Thymus (tissue), 14 donors: Measurements from ENCODE around the gene CLCNKA. TPM values are rescaled to one million over a fixed set of nuclear protein-coding genes. Genes with fewer than 3 reads are reported as not detected.
"Not testable (repeated sequence)": the region's sequence is repeated elsewhere in the genome, so short reads cannot be mapped to it uniquely, and the experiment has no call there.

Experiments
- DNase-seq, 9 donors: peaks; one replicate each; pipeline ENCODE4 v3.0.0-alpha.2; 2013; ENCODE audit warnings: low spot score in 9 of 9, low read depth in 6 of 9, missing footprints in 1 of 9
- H3K27ac ChIP-seq, 2 donors: one replicate each; pipeline ENCODE4 v1.5.1; 2013; ENCODE audit warnings: control low read depth in 1 of 2, low read depth in 1 of 2, low read length in 1 of 2, mild to moderate bottlenecking in 1 of 2, moderate library complexity in 1 of 2
- H3K27me3 ChIP-seq, 2 donors: one replicate each; pipeline ENCODE4 v1.5.1; 2013; ENCODE audit warnings: low read length in 1 of 2; ENCODE audit not compliant: control insufficient read depth in 2 of 2, insufficient read depth in 1 of 2
- H3K36me3 ChIP-seq, 2 donors: one replicate each; pipeline ENCODE4 v1.5.1; 2013; ENCODE audit warnings: low read length in 1 of 2, mild to moderate bottlenecking in 1 of 2, moderate library complexity in 1 of 2; ENCODE audit not compliant: control insufficient read depth in 2 of 2, insufficient read depth in 2 of 2
- H3K4me1 ChIP-seq, 2 donors: one replicate each; pipeline ENCODE4 v1.5.1; 2013; ENCODE audit warnings: low read length in 2 of 2; ENCODE audit not compliant: control insufficient read depth in 2 of 2, insufficient read depth in 2 of 2
- H3K4me3 ChIP-seq, 2 donors: one replicate each; pipeline ENCODE4 v1.5.1; 2013; ENCODE audit warnings: low read length in 2 of 2, control low read depth in 1 of 2, mild to moderate bottlenecking in 1 of 2
- H3K9me3 ChIP-seq, 2 donors: one replicate each; pipeline ENCODE4 v1.5.1; 2013; ENCODE audit warnings: low read length in 1 of 2, mild to moderate bottlenecking in 1 of 2; ENCODE audit not compliant: control insufficient read depth in 2 of 2, insufficient read depth in 1 of 2
- WGBS: extraction: QIAGEN DNeasy Blood & Tissue Kit; methylation state at CpG from one replicate; pipeline ENCODE4 v1.1.7; 2013; 5-methylcytosine and 5-hydroxymethylcytosine counted together
- long read RNA-seq, 10 donors: transcript quantifications; one replicate each; lab custom pipeline, GENCODE V29; 2026
- polyA plus RNA-seq: library from polyadenylated mRNA; stranded (reverse); fragments of 200-250 nt; gene quantifications from one replicate; pipeline ENCODE4 v1.2.3, GENCODE V29; 2013
- total RNA-seq: library from RNA; stranded (reverse); fragments of 120-200 nt; gene quantifications from one replicate; pipeline ENCODE4 v1.2.4, GENCODE V29; 2013
- donor health status: healthy.

CLCNKA gene
- total RNA-seq: under 0.01 TPM
- polyA plus RNA-seq: 0.30 TPM
- long read RNA-seq, donor 1: 0 reads
- long read RNA-seq, donor 2: 0 reads
- long read RNA-seq, donor 3: 0 reads
- long read RNA-seq, donor 4: 0 reads
- long read RNA-seq, donor 5: 0 reads
- long read RNA-seq, donor 6: 0 reads
- long read RNA-seq, donor 7: 0 reads
- long read RNA-seq, donor 8: 0 reads
- long read RNA-seq, donor 9: 0 reads
- long read RNA-seq, donor 10: 0 reads

GRCh38 chr1:16021681-16022080 is at the start of gene CLCNKA:
CLCNKA (plus strand) TSS chr1:16022036; CDS start chr1:16022620, 584 bp downstream.
- Histone ChIP-seq H3K27ac (no peak within 1 kb of the TSS), H3K36me3 (no peaks in the 10 kb centered on the region), H3K4me3 (no peak within 1 kb of the TSS), H3K4me1 (no peaks in the 10 kb centered on the region), H3K27me3 (peaks cover 0 to 35% of the 10 kb centered on the region in 2 donors), H3K9me3 (no peaks in the 10 kb centered on the region)
- DNase-seq: no peak
- WGBS: 78% methylated on average over 6 of the region's 6 CpGs

- DNase-seq: no peak
- peaks cover 6 to 12% of the 10 kb centered on the region in 2 donors for H3K4me1 ChIP-seq
- H3K4me3 ChIP-seq: no peak overlapping the region
- peaks cover 0 to 18% of the 10 kb centered on the region in 2 donors for H3K9me3 ChIP-seq
- H3K27me3 ChIP-seq: no peaks in the 10 kb centered on the region
- no peak overlapping the region for H3K27ac ChIP-seq
- H3K36me3 ChIP-seq: peaks cover 23 to 34% of the 10 kb centered on the region in 2 donors
- WGBS: 93% methylated on average over 1 of the region's 1 CpG
Observed at GRCh38 chr1:15972409-15972808, 49.4 kb upstream of the CLCNKA start.

GRCh38 chr1:15973772-15974171 is 48.1 kb upstream of the CLCNKA start:
- H3K36me3 ChIP-seq: peaks cover 20 to 32% of the 10 kb centered on the region in 2 donors
- no peak overlapping the region for H3K27ac ChIP-seq
- H3K4me3 ChIP-seq: no peak overlapping the region
- H3K27me3 ChIP-seq: no peaks in the 10 kb centered on the region
- H3K4me1 ChIP-seq: peaks cover 6 to 12% of the 10 kb centered on the region in 2 donors
- H3K9me3 ChIP-seq: peaks cover 0 to 18% of the 10 kb centered on the region in 2 donors
- DNase-seq: no peak
- 97% methylated on average over 4 of the region's 4 CpGs for WGBS

GRCh38 chr1:15974855-15975254 is 47.0 kb upstream of the CLCNKA start:
- peaks cover 6 to 12% of the 10 kb centered on the region in 2 donors for H3K4me1 ChIP-seq
- peaks cover 10 to 22% of the 10 kb centered on the region in 2 donors for H3K36me3 ChIP-seq
- no peak for DNase-seq
- H3K9me3 ChIP-seq: peaks cover 0 to 9% of the 10 kb centered on the region in 2 donors
- H3K4me3 ChIP-seq: peak overlapping the region; percentile 90 to 96
- no peaks in the 10 kb centered on the region for H3K27me3 ChIP-seq
- WGBS: 89% methylated on average over 9 of the region's 9 CpGs
- H3K27ac ChIP-seq: peak overlapping the region in 1 of 2 donors; percentile 32

- peak in 7 of 9 donors; percentile 26 to 69 (median 41) for DNase-seq
- WGBS: 2% methylated on average over 47 of the region's 47 CpGs
Observed at GRCh38 chr1:15975358-15975804, 46.5 kb upstream of the CLCNKA start.

GRCh38 chr1:15975805-15976680 is 45.8 kb upstream of the CLCNKA start, which contains the start of gene ZBTB17:
ZBTB17 (minus strand) TSS chr1:15976101; CDS start chr1:15948495, 27,606 bp downstream.
- H3K9me3 ChIP-seq: peaks cover 0 to 9% of the 10 kb centered on the region in 2 donors
- peaks cover 9 to 17% of the 10 kb centered on the region in 2 donors for H3K36me3 ChIP-seq
- H3K4me1 ChIP-seq: peaks cover 6 to 12% of the 10 kb centered on the region in 2 donors
- H3K27me3 ChIP-seq: no peaks in the 10 kb centered on the region
- WGBS: 9% methylated on average over 47 of the region's 47 CpGs
- DNase-seq: peak; percentile 80 to 97 (median 92)
- peak within 1 kb of the TSS; percentile 90 to 96 for H3K4me3 ChIP-seq
- H3K27ac ChIP-seq: peak within 1 kb of the TSS; percentile 84 to 91

More at GRCh38 chr1:15975358-15975804, 46.5 kb upstream of the CLCNKA start:
- Histone ChIP-seq H3K27me3 (no peaks in the 10 kb centered on the region), H3K27ac (peak overlapping the region; percentile 32 to 91), H3K9me3 (peaks cover 0 to 9% of the 10 kb centered on the region in 2 donors), H3K4me3 (peak overlapping the region; percentile 90 to 96), H3K4me1 (peaks cover 6 to 12% of the 10 kb centered on the region in 2 donors), H3K36me3 (peaks cover 9 to 20% of the 10 kb centered on the region in 2 donors)

GRCh38 chr1:15977947-15978346 is 43.9 kb upstream of the CLCNKA start:
- not testable (repeated sequence) for H3K27ac ChIP-seq, H3K27me3 ChIP-seq, DNase-seq, H3K4me3 ChIP-seq, H3K36me3 ChIP-seq, H3K9me3 ChIP-seq
- H3K4me1 ChIP-seq: peaks cover 6 to 12% of the 10 kb centered on the region in 2 donors
- WGBS: over 99% methylated on average over 4 of the region's 4 CpGs

GRCh38 chr1:15981679-15982078 is 40.2 kb upstream of the CLCNKA start:
- DNase-seq: no peak
- WGBS: 93% methylated on average over 3 of the region's 3 CpGs
- Histone ChIP-seq H3K36me3 (no peaks in the 10 kb centered on the region), H3K27ac (no peak overlapping the region), H3K27me3 (no peaks in the 10 kb centered on the region), H3K4me1 (no peaks in the 10 kb centered on the region), H3K9me3 (peaks cover 0 to 5% of the 10 kb centered on the region in 2 donors), H3K4me3 (no peak overlapping the region)

- Histone ChIP-seq H3K4me3 (no peak overlapping the region), H3K27me3 (no peaks in the 10 kb centered on the region), H3K4me1 (no peaks in the 10 kb centered on the region), H3K9me3 (no peaks in the 10 kb centered on the region), H3K27ac (no peak overlapping the region), H3K36me3 (no peaks in the 10 kb centered on the region)
- 66% methylated on average over 1 of the region's 1 CpG for WGBS
- no peak for DNase-seq
Observed at GRCh38 chr1:15983275-15983674, 38.6 kb upstream of the CLCNKA start.
